ENCODE results near the gene ADTRP.

The ADTRP gene, protein sequence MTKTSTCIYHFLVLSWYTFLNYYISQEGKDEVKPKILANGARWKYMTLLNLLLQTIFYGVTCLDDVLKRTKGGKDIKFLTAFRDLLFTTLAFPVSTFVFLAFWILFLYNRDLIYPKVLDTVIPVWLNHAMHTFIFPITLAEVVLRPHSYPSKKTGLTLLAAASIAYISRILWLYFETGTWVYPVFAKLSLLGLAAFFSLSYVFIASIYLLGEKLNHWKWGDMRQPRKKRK

DNA sequence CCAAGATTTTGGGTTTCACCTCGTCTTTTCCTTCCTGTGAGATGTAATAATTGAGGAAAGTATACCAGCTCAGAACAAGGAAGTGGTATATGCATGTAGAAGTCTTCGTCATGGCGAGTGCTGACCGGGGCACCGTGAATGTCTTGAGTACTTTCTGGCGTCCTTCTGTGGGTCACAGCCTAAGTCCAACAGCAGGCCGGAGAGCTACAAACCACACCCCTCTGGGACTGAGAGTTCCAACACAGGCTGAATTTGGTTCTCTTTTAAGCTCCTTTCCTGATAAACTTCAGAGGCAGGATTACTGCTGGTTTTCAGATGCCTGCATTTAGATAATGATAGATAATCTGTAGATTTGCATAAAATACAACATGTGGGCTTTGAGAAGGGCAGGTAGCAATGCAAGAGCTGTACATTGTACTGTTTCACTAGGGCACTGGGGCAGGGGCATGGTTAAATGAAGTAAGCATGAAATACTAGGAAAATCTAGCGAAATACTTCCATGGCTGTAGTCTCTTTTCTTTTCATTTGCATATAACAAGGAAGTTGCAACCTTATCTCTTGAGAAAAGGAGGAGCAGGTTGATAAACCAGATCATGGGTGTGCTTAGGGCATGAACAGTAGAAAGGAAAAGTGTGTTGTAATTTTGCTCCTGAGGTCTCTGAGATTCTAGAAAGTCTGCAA is at the start of gene ADTRP:
Gene ADTRP (minus strand): TSS at position 156 of the 681 bp plus-strand sequence. CDS start 44 bp downstream, at position 112.
- DNase-seq, result no peak

DNA sequence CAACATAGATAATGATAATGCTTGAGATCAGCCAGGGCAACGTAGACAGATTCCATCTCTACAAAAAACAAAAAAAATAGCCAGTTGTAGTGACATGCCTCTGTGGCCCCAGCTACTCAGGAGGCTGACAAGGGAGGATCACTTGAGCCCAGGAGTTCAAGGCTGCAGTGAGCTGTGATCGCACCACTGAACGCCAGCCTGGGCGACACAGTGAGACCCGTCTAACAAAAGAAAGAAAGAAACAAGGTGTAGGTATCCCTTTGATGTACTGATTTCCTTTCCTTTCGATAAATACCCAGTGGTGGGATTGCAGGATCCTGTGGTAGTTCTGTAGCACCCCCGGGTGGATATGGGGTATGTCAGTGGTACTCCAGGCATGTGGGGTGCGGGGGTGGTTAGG is 48.2 kb upstream of the ADTRP start:
- DNase-seq, result no peak

DNA sequence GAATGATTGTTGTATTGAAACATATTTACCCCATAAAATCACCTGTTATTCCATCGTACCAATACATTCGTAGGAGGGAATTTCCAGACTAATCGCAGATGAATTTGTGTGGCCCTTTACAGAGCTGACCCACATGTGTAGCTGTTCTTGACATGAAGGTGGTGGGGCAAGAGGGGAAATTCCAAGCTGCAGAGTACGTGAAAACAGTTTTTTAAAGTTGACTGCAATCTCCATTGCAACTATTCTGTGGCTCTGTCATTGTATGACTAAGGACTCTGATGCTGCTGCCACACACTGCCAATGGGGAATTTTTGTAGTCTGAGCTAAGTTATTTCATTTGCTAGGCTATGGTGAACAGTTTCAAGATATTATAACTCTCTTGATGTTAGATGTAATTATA is 46.4 kb upstream of the ADTRP start:
- DNase-seq, result peak; percentile 44

DNA sequence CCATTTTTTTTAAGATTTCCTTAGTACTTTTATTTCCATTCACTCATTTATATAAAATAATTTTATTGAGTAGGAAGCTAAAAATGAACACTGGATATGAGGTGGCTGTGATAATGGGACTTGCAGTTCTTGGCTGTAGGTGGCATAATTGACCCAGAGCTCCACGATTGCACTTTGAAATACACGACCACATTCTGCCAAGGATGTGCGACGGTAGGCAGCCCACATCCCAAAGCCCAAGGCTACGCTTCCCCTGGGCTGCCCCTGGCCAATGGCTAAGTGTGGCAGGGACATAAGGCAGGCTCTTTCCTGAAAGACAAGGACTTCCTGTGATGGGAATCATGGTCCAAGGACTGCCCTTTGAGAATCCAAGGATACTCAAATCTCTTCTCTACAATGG is 43.7 kb upstream of the ADTRP start:
- no peak for DNase-seq

DNA sequence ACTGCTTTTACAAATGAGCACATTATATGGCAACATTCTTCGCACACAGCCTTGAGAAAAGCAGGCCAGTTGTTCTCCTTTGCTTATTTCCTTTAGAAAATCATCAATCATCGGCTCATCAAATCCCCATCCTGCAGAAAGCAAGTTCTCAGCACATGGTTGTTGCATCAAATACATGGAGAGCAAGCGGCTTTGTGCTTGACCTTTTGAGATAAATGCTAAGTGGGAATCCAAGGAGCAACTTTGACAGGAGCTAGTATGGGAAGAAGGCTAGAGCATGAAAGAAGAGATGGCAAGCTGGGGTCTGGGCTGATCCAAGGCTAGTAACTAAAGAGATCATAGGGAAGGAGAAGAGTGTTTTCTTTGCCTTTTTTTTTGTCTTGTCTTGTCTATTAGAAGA is 43.2 kb upstream of the ADTRP start:
- no peak for DNase-seq

DNA sequence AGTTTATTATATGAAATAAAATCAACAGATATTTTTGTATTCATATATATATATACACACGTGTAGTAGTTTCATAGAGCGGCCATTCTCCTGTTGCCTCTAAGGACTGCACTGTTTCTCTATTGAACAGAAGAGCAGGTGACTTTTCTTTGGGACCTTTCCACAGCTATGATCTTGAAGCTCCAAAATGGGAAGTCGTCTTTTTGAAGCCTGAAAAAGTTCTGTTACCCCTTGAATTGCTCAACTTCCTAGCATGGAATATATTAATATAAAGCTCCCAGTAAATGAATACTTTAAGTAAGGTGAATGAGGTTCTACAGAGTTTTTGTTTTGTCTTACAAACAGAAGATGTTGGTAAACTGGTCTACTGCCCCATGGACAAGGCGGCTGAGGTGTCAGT is 42.2 kb upstream of the ADTRP start:
- DNase-seq, result no peak

DNA sequence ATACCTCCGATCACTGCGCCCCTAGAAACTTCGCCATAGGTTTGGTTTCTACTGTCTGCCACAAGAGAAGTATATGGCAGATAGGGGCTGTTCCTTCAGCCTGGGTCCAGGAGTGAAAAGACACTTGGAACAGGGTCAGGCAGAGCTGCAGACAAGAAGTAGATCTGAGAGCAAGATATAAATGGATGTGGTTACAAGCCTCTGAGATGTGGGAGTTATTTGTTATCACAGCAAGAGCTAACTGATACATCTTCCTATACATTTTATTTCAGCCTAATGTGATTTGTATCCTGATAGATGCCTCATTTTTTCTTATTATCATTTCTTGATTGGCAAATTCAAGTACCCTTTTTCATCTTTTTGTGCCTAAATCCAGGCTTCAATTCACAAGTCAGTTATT is 40.9 kb upstream of the ADTRP start:
- DNase-seq, result no peak

DNA sequence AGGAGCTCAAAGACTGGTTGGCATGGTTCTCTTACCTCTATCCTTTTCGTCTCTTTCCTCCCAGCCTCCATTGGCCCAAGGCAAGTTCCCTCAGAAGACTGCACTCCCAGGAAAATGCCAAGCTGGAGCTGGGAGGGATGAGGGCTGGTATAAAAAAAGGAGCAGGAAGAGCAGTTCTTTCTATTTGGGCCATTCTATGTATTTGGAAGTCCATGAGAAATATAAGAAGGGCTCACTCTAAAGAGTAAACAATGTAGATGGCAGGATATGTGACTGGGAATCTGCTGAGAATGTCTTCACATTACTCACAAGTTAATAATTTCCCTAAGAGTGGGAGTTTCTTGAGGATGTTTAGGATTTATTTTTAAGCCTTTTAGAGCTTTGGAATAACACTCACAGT is 36.6 kb upstream of the ADTRP start:
- no peak for DNase-seq

DNA sequence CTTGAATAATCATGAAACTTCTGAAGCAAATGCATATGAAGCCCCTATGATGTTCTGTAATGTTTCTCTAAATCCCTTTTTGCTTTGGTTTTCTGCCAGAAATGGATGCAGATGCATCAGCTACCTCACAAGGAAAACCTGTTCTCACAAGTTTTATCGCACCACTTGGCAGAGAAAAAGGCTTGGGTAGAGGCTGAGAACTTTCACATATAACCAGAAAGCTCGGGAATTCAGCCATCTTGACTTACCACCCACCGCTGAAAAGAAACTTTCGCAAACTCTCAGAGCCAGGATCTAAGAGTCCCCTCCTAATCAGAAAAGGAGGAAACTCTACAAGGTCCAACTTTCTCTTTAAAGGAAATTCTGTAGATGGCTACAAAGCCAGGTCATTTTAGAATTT is 36.2 kb upstream of the ADTRP start:
- no peak for DNase-seq

DNA sequence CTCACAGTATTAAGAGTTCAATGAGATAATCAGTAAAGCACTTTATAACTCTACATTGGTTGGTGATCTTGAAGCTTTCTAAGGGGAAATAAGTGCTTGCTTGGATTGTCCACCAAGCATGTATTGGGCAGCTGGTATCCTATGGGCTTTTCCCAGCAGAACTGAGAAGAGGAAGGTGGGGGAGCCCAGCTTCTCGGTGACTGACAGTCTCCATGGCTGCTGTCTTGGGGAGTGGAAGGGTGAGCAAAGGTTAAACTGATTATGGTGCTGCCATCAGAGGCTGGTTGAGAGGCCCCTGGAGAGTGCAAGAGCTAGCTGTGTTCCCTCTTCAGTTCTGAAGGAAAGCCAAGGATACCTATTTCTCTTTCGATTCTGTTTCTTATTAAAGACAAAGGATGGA is 35.5 kb upstream of the ADTRP start:
- DNase-seq, result no peak

DNA sequence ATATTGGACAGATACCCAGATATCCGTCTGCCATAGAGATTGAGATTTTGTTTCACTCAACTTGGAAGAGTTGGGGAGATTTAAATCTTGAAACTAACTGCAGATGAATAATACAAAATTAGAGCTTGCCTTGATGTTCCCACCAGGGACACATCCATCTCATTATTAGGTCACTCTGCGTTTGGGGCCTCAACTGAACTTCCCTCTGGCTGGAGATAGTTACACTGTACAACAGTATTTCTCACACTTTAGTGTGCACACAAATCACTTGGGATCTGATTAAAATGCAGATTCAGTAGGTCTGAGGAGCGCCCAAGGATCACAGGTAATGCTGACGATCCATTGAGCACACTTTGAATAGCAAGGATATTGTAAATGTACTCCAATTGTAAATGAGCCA is 35.0 kb upstream of the ADTRP start:
- no peak for DNase-seq

DNA sequence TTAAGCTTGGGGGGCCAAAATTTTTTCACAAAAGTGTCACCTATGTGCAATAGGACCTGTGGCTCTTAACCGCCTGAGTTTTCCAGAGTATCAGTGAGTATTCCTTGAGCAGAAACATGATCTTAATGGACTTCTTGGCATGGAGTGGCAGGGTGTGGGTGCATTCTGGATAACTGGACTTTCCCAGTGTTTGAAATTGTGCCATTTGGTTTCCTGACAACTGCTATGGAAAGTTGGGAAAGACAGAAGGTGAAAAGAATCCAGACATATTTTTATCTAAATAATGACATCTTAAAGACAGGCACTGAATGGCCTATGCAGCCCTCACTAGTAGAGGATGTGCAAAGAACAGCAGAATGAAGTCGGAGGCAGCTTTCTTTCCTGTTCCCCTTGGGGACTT is 34.3 kb upstream of the ADTRP start:
- no peak for DNase-seq

DNA sequence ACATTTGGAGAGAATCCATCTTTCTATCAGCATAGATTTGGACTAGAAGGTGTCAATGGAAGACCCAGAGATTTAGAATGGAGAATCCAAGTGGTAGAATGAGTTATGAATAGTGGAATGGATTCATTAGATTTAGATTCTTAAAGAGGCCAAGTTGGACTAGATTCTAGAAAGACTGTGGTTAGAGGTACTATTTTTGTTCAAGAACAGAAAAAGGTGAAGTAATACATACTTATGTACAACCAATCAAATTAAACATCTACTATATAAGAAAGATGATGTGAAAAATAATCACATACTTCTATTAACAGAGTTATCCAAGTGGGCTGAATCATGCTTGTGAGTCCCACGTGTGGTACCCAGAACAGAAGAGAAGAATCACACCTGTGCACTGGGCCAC is 33.8 kb upstream of the ADTRP start:
- DNase-seq, result no peak

DNA sequence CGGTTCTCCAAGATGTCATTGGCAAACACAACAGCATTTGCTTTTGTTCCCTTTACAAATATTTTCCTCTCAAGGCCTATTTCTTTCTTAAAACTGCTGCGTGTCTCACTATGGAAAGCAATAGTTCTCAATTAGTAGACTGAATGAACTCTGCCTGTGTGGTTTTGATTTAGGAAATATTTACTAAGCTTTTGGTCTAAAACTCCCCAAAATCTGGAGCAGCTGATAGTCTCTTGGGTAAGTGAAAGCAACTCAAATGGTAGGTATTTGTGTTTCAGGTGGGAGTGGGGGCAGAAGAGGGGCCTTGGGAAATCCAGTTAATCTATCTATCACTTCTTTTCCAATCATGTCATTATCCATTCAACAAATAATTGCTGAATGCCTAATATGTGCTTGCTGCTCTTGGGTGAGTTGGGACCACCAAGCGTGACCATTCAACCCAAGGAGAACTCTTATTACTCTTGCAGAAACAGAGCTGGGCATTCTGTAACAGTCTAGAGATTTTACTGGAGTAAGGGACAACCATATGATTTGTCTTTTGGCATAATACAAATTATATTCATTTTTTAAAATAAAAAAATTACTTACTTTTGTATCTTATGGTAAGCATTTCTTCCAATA is 33.2 kb upstream of the ADTRP start:
- DNase-seq, result no peak

DNA sequence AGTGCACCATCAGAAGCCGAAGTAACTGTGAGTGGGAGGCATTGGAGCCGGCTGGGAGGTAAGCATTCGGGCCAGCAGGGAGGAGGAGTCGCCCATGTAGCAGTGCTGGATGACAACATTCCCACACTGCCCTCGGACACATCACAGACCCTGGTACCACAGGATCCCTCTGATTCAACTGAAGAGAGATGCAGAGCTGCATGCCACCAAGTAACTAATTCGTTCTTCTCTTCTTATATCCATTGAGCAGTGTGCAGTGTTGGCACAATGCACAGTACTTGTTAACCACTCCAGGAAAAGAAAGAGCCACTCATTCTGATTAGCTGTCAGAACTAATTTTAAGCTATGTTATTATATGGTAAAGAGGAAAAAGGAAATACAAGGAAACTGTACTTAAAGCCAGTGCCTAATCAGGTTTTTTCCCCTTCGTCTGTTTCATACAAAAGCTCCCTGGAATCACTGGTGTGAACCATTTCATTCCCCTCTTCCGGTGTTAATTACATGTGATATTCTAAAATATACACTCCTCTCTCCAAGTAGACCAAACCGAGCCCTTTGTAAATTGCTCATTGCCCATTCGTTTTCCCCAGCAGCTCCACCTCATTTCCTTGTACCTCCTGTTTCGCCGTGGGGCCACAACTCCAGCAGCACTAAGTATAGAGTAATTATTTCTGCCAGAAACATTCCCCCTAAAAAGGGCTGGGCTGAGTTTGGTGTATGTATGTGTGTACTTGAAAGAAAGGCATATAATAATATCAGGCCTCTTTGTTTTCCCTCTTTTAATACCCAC is 32.4 kb upstream of the ADTRP start:
- no peak for DNase-seq

DNA sequence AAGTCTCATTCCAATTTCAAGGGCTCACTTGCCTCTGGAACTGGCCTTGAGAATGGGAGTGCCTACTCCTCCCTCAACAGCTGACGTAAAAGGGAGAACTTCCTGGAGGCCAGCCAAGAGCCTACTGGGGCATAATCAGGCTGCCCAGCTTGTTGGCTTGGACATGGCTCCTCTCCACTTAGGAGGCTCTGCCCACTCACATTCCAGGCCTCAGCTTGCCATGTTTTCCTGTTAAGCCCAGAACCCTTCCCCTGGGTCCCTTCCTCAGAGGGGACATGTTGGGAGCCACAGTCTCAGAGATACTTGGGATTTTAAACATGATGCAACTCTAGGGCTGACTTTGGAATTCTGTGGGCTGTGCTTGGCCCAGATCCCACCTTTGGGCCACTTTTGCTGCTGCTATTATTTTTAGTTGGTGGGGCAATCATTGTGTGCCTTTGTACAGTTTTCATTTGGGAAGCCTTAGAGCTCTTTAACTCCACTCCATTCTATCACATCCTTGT is 31.5 kb upstream of the ADTRP start:
- no peak for DNase-seq

DNA sequence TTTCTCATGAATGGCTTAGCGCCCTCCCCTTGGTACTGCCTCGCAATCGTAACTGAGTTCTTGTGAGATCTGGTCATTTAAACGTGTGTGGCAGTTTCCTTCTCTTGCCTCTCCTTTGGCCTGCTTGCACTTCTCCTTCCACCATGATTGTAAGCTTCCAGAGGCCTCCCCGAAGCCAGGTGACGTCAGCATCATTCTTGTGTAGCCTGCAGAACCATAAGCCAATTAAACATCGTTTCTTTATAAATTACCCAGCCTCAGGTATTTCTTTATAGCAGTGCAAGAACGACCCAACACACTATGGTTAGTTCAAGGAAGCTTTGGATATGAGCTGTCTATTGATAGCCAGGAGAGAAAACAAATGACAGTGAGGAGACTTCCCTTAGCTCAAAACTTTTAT is 29.5 kb upstream of the ADTRP start:
- DNase-seq, result no peak

DNA sequence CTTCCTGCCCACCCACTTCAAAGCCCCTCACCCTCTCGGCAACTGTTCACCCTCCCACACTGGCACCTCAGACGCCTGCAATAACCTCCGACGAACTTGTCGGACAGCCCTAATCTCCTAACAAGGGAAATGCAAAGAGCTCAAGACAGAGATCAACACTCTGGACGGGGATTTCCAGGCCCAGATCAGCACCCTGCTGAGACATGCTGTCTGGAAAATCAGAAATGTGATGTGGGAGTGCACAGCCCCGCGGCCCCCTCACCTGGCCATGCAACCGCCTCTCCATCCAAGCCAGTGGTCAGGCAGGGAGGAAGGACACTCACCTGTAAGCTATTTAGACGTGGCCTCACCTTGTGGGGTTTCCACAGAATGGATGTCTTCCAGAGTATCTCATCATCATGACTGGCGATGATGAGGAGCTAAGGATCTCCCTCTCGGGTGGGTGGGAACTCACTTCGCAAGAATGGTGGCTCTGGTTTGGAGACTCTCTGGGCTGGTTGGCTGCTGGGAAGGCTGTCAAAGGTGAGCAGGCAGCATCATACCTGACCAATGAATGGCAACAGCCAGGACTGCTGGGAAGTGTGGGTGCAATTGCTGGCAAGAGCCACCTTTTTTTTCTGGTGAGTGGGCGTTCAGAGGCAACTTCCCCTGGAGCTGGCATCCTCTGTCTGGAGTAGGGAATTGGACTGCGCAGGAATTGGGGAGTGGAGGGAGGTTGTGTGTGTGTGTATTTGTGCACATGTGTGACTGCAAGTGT is 28.1 kb upstream of the ADTRP start:
- peak; percentile 20 for DNase-seq

DNA sequence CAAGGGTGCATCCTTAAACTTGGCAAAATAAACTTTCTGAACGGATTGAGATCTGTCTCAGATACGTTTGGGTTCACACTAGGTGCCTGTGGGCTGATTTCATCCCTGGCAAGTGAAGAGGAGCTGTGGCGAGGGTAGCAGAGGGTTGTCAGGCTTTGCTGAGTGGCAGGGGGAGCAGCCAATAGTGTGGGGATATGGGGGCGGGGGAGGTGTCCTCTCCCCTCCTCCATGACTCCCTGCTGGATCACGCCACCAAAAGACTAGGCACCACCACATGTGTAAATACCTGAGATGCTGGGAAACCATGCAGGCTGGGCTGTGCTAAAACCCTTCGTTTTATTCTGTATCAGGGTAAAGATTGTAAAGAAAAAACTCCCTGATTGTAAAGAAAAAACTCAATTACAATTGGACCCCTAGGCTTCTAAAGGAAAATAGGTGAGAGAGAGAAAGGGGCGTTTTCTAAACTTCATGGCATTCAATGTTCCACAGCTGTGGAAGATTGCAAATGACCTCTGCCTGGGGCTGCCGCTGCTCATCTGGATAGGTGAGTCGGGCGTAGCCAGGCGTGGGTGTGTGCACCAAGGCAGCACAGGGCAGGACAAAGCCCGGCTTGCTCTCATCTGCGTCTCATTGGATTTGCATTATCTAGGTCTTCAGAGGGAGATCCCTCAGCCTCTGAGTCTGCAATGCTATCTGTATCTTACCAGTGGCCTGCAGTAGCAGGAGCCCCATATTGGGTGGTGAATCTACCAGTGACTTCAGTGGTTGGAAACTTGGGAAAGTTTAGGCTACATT is 26.9 kb upstream of the ADTRP start:
- no peak for DNase-seq

DNA sequence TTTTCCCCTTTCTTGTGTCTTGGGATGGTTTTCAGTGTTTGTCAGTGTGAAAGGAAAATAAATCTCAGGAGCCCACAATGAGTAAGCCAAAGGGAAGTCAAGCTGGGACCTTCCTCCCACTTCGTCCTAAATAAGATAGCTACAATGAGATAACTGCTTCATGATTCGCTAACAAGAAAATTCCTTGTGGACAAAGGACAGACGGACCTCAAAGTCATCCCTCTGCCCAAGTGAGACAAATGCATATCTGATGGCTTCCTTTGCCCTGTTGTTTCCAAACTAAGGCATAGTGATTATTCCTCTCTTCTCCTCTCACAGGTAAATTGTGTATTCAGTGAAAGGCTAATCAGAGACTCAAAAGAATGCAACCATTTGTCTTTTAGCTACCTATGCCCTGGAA is 26.1 kb upstream of the ADTRP start:
- no peak for DNase-seq

DNA sequence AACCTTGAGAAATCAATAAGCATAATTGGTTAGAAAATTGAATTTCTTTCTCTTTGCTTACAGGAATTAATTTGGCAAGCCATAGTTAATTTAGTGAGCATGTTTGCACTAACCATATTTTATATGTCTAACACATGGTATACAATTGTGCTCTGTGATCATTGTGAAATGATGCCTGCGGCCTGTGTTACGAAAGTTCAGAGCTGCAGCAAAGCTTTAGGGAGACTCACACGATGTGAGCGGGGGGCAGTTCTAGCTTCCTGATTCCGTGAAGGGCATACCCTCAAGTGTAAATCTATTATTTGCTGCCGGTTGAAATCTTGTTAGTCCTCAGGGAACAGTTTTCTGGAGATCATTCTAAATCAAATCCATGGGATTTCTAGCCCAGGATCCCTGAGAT is 25.5 kb upstream of the ADTRP start:
- no peak for DNase-seq

DNA sequence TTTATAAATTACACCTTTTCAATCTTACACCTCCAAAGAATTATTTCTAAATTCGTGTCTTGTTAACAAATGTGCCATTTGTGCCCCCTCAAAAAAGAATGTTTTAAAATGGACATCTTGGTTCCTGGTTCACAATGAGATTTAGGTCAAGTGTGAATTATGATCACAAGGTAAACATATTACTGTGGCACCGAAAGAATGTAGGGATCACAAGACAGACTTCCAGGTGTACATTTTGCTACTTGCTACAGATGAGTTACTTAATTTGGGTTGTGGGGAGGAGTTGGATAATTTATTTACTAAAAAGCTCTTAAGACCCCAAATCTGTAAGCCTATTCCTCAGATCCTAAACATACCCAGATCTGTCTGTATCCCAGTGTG is 25.0 kb upstream of the ADTRP start:
- no peak for DNase-seq

All from activated CD4-positive, alpha-beta T cell treated with anti-CD3 and anti-CD28 coated beads, Interleukin-2, Interleukin-6, amounts not matched to agents 100 ng/mL and 50 ng/mL, durations not matched to agents 16 hours and 8 hours (primary cell).